K562 (cell line): ENCODE data around the gene MGAT4C.

Source experiments
- FOXA1 ChIP-seq: fragments of 450-650 bp; IDR thresholded peaks from 2 replicates; pipeline ENCODE4 v1.6.1; 2016; ENCODE audit warnings: mild to moderate bottlenecking, borderline replicate concordance
- FOXK1 ChIP-seq: sonication (generic); formaldehyde crosslinking; IDR thresholded peaks from 2 replicates; pipeline ENCODE4 v1.8.0; 2022; ENCODE audit warnings: missing genetic modification reagents, mild to moderate bottlenecking, borderline replicate concordance
- NBN ChIP-seq: fragments of 450-650 bp; IDR thresholded peaks from 2 replicates; pipeline ENCODE4 v1.6.1; 2016; ENCODE audit warnings: low read depth, mild to moderate bottlenecking
- SNRNP70 ChIP-seq: fragments of 200-400 bp; formaldehyde crosslinking; optimal IDR thresholded peaks from 2 replicates; pipeline ENCODE3; 2017; ENCODE audit warnings: low read depth, low read length
- TAF1 ChIP-seq: IDR thresholded peaks from 2 replicates; pipeline ENCODE4 v1.6.1; 2011; ENCODE audit warnings: mild to moderate bottlenecking, low read length, moderate library complexity; ENCODE audit not compliant: insufficient read depth, control insufficient read depth, severe bottlenecking; ENCODE audit errors: extremely low read depth
- TSC22D4 ChIP-seq: fragments of 450-650 bp; IDR thresholded peaks from 2 replicates; pipeline ENCODE4 v1.6.1; 2016; ENCODE audit warnings: missing genetic modification characterization, missing biosample characterization, control low read depth
- ZBTB17 ChIP-seq: fragments of 450-650 bp; formaldehyde crosslinking; IDR thresholded peaks from 2 replicates; pipeline ENCODE4 v1.4.0; 2020; ENCODE audit warnings: mild to moderate bottlenecking
- ZNF184 ChIP-seq: sonication (generic); formaldehyde crosslinking; IDR thresholded peaks from 2 replicates; pipeline ENCODE4 v1.5.0; 2020; ENCODE audit warnings: missing genetic modification reagents
- ZNF232 ChIP-seq: sonication (generic); formaldehyde crosslinking; IDR thresholded peaks from 2 replicates; pipeline ENCODE4 v1.8.0; 2022; ENCODE audit warnings: mild to moderate bottlenecking, missing genetic modification reagents
- TF ChIP-seq, protein P1 (sequence below): fragments of 450-650 bp; IDR thresholded peaks from 2 replicates; pipeline ENCODE4 v1.6.1; 2017; ENCODE audit warnings: antibody characterized with exemption, mild to moderate bottlenecking
- TF ChIP-seq, protein P2 (sequence below), 3 experiments: IDR thresholded peaks in 2 of 3; conservative IDR thresholded peaks in 1 of 3; 2 replicates each; pipeline ENCODE4 v1.5.1; 2011 to 2012; ENCODE audit warnings: low read length in 3 of 3, mild to moderate bottlenecking in 3 of 3, control low read depth in 2 of 3, improper control_type of control experiment in 1 of 3, inconsistent platforms in 1 of 3, low read depth in 1 of 3, mixed read lengths in 1 of 3, moderate library complexity in 1 of 3; ENCODE audit not compliant: insufficient read depth in 2 of 3

GRCh38 chr12:86229772-86230171 is 26.4 kb downstream of the MGAT4C start:
- TF ChIP-seq, protein P1, sequence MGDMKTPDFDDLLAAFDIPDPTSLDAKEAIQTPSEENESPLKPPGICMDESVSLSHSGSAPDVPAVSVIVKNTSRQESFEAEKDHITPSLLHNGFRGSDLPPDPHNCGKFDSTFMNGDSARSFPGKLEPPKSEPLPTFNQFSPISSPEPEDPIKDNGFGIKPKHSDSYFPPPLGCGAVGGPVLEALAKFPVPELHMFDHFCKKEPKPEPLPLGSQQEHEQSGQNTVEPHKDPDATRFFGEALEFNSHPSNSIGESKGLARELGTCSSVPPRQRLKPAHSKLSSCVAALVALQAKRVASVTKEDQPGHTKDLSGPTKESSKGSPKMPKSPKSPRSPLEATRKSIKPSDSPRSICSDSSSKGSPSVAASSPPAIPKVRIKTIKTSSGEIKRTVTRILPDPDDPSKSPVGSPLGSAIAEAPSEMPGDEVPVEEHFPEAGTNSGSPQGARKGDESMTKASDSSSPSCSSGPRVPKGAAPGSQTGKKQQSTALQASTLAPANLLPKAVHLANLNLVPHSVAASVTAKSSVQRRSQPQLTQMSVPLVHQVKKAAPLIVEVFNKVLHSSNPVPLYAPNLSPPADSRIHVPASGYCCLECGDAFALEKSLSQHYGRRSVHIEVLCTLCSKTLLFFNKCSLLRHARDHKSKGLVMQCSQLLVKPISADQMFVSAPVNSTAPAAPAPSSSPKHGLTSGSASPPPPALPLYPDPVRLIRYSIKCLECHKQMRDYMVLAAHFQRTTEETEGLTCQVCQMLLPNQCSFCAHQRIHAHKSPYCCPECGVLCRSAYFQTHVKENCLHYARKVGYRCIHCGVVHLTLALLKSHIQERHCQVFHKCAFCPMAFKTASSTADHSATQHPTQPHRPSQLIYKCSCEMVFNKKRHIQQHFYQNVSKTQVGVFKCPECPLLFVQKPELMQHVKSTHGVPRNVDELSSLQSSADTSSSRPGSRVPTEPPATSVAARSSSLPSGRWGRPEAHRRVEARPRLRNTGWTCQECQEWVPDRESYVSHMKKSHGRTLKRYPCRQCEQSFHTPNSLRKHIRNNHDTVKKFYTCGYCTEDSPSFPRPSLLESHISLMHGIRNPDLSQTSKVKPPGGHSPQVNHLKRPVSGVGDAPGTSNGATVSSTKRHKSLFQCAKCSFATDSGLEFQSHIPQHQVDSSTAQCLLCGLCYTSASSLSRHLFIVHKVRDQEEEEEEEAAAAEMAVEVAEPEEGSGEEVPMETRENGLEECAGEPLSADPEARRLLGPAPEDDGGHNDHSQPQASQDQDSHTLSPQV: no peak
- TF ChIP-seq ZNF184 (CRISPR knock-in tag) (no peak), SNRNP70 (no peak), TAF1 (no peak), FOXA1 (no peak), NBN (no peak), ZBTB17 (CRISPR knock-in tag) (no peak), FOXK1 (CRISPR knock-in tag) (no peak), TSC22D4 (tag) (no peak), ZNF232 (CRISPR knock-in tag) (no peak)
- TF ChIP-seq, protein P2, sequence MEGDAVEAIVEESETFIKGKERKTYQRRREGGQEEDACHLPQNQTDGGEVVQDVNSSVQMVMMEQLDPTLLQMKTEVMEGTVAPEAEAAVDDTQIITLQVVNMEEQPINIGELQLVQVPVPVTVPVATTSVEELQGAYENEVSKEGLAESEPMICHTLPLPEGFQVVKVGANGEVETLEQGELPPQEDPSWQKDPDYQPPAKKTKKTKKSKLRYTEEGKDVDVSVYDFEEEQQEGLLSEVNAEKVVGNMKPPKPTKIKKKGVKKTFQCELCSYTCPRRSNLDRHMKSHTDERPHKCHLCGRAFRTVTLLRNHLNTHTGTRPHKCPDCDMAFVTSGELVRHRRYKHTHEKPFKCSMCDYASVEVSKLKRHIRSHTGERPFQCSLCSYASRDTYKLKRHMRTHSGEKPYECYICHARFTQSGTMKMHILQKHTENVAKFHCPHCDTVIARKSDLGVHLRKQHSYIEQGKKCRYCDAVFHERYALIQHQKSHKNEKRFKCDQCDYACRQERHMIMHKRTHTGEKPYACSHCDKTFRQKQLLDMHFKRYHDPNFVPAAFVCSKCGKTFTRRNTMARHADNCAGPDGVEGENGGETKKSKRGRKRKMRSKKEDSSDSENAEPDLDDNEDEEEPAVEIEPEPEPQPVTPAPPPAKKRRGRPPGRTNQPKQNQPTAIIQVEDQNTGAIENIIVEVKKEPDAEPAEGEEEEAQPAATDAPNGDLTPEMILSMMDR (IDR thresholded peaks at IDR 0.05 in 2 of 3, conservative IDR thresholded peaks at IDR 0.05 in 1 of 3; ENCODE audit: insufficient read depth in 2 of 3, low read depth in 1 of 3, low read length in 3 of 3): no peak
